22Rv1 (cell line): ENCODE data around the gene RND1.

ENCODE experiments used
- H3K27ac ChIP-seq: fragments of 450-650 bp; 2 replicates; pipeline ENCODE4 v1.5.1; 2017
- CTCF ChIP-seq: fragments of 450-650 bp; IDR thresholded peaks from 2 replicates; pipeline ENCODE4 v1.5.1; 2017; ENCODE audit warnings: mild to moderate bottlenecking
- ZFX ChIP-seq: fragments of 450-650 bp; IDR thresholded peaks from 2 replicates; pipeline ENCODE4 v1.6.1; 2017; ENCODE audit warnings: antibody characterized with exemption, borderline replicate concordance

Gene RND1

GRCh38 chr12:48826209-48826855 lies 39.3 kb downstream of the RND1 start:
- TF ChIP-seq CTCF (no peak), ZFX (no peak)
- H3K27ac ChIP-seq = peak overlapping the region; percentile 18; the same call in 1 of the 2 replicates

GRCh38 chr12:48824905-48825304 lies 40.8 kb downstream of the RND1 start:
- no peak overlapping the region for H3K27ac ChIP-seq
- TF ChIP-seq CTCF (no peak), ZFX (no peak)

GRCh38 chr12:48824112-48824511 lies 41.6 kb downstream of the RND1 start:
- no peak overlapping the region for H3K27ac ChIP-seq
- no peak for TF ChIP-seq CTCF
- TF ChIP-seq ZFX = no peak

GRCh38 chr12:48823281-48823680 lies 42.4 kb downstream of the RND1 start:
- H3K27ac ChIP-seq = no peak overlapping the region
- TF ChIP-seq ZFX (no peak), CTCF (no peak)

- 0 out of 2 replicates have a peak overlapping the region, but pooled peaks have one; percentile 12 for H3K27ac ChIP-seq
- TF ChIP-seq ZFX (no peak), CTCF (no peak)
Measured at GRCh38 chr12:48822711-48823110, 43.0 kb downstream of the RND1 start.

GRCh38 chr12:48822139-48822538 lies 43.5 kb downstream of the RND1 start:
- TF ChIP-seq CTCF (no peak), ZFX (no peak)
- H3K27ac ChIP-seq = peak overlapping the region; percentile 18; the same call in 1 of the 2 replicates

GRCh38 chr12:48819986-48820725 lies 45.5 kb downstream of the RND1 start:
- TF ChIP-seq ZFX = no peak
- no peak for TF ChIP-seq CTCF
- H3K27ac ChIP-seq = 0 out of 2 replicates have a peak overlapping the region, but pooled peaks have one; percentile 97
